Measurements from ENCODE around the gene ITGA2B.

Gene ITGA2B

DNA sequence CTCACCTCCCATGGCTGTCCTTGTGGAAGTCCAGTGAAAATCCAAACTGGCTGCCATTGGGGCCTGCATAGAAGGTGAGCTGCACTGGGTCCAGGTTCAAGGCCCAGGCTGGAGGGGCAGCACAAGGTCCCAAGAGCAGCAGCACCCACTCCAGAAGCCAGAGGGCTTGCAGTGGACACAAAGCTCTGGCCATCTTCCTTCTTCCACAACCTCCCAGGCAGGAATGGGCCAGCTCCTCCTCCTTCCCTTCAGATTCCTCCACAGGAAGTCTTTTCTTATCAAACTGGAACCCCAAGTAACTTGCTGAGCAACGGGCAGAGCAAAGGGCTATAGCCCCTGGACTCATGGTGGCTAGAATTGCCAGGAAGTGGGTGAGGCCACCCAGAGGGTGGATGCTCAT, at the start of gene ITGA2B:
Gene ITGA2B (minus strand): TSS at position 369 of the 400 bp plus-strand sequence. CDS start 176 bp downstream, at position 193.
- H3K36me3 ChIP-seq (ENCODE audit: insufficient read depth, low read length) = no peaks in the 10 kb centered on the region
- H3K4me3 ChIP-seq (ENCODE audit: low read depth, low read length, poor library complexity, severe bottlenecking) = no peak within 1 kb of the TSS
- H2AFZ ChIP-seq (ENCODE audit: low read length) = no peak within 1 kb of the TSS

DNA sequence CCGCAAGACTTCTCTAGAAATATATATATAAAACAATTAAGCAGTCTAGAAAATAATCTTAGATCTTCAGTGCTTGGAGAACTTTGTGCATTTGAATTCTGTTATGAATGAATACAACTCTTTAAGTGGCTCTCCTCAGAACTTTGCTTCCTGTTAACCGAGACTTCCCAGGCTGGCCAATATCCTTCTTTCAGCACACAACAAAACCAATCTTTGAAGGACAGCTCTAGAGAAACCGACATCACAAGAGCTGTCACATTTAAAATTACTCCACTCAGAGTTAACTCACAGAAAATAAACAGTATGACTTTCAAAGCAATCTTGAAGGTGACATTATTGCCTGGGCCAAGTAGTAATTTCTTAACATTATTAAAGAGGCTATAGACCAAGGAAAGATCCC, 49.7 kb upstream of the ITGA2B start:
- peaks cover 6% of the 10 kb centered on the region; the same call in 1 of the 2 replicates for H3K79me2 ChIP-seq (ENCODE audit: insufficient read depth, low read length)
- H2AFZ ChIP-seq (ENCODE audit: low read length) = no peak overlapping the region
- H3K9ac ChIP-seq (ENCODE audit: low read length) = no peak overlapping the region
- peaks cover 10% of the 10 kb centered on the region for H3K4me1 ChIP-seq (ENCODE audit: insufficient read depth, low read length, severe bottlenecking)
- no peaks in the 10 kb centered on the region for H3K27me3 ChIP-seq (ENCODE audit: insufficient read depth, low read length)
- H4K20me1 ChIP-seq (ENCODE audit: insufficient read depth, low read length) = 0 out of 2 replicates have a peak, but pooled peaks cover 2% of the 10 kb centered on the region
- TF ChIP-seq, protein P1, sequence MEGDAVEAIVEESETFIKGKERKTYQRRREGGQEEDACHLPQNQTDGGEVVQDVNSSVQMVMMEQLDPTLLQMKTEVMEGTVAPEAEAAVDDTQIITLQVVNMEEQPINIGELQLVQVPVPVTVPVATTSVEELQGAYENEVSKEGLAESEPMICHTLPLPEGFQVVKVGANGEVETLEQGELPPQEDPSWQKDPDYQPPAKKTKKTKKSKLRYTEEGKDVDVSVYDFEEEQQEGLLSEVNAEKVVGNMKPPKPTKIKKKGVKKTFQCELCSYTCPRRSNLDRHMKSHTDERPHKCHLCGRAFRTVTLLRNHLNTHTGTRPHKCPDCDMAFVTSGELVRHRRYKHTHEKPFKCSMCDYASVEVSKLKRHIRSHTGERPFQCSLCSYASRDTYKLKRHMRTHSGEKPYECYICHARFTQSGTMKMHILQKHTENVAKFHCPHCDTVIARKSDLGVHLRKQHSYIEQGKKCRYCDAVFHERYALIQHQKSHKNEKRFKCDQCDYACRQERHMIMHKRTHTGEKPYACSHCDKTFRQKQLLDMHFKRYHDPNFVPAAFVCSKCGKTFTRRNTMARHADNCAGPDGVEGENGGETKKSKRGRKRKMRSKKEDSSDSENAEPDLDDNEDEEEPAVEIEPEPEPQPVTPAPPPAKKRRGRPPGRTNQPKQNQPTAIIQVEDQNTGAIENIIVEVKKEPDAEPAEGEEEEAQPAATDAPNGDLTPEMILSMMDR (IDR thresholded peaks at IDR 0.05; ENCODE audit: low read length) = no peak
- TF ChIP-seq EZH2 (IDR thresholded peaks at IDR 0.05; ENCODE audit: borderline replicate concordance, low read length) = no peak
- no peak overlapping the region for H3K27ac ChIP-seq (ENCODE audit: low read depth, low read length, poor library complexity, severe bottlenecking)
- no peaks in the 10 kb centered on the region for H3K9me3 ChIP-seq (ENCODE audit: low read length)
- no peaks in the 10 kb centered on the region for H3K9me2 ChIP-seq (ENCODE audit: low read depth, low read length)
- no peak overlapping the region for H3K4me3 ChIP-seq (ENCODE audit: low read depth, low read length, poor library complexity, severe bottlenecking)
- no peaks in the 10 kb centered on the region for H3F3A ChIP-seq (ENCODE audit: insufficient read depth, low read length)
- H3K4me2 ChIP-seq (ENCODE audit: low read length) = no peak overlapping the region
- peaks cover 22% of the 10 kb centered on the region; the same call in 1 of the 2 replicates for H3K36me3 ChIP-seq (ENCODE audit: insufficient read depth, low read length)

More for the DNA sequence above, at the start of gene ITGA2B:
- no peak for TF ChIP-seq EZH2 (IDR thresholded peaks at IDR 0.05; ENCODE audit: borderline replicate concordance, low read length)
- TF ChIP-seq, protein P1 (IDR thresholded peaks at IDR 0.05; ENCODE audit: low read length) = no peak
- no peak within 1 kb of the TSS for H3K27ac ChIP-seq (ENCODE audit: low read depth, low read length, poor library complexity, severe bottlenecking)
- H3K4me2 ChIP-seq (ENCODE audit: low read length) = no peak within 1 kb of the TSS
- no peaks in the 10 kb centered on the region for H3K9me2 ChIP-seq (ENCODE audit: low read depth, low read length)
- H4K20me1 ChIP-seq (ENCODE audit: insufficient read depth, low read length) = no peaks in the 10 kb centered on the region
- H3K9me3 ChIP-seq (ENCODE audit: low read length) = no peaks in the 10 kb centered on the region
- H3K79me2 ChIP-seq (ENCODE audit: insufficient read depth, low read length) = no peaks in the 10 kb centered on the region
- H3K27me3 ChIP-seq (ENCODE audit: insufficient read depth, low read length) = no peaks in the 10 kb centered on the region
- no peak within 1 kb of the TSS for H3K9ac ChIP-seq (ENCODE audit: low read length)
- H3K4me1 ChIP-seq (ENCODE audit: insufficient read depth, low read length, severe bottlenecking) = peaks cover 8% of the 10 kb centered on the region
- H3F3A ChIP-seq (ENCODE audit: insufficient read depth, low read length) = no peaks in the 10 kb centered on the region

DNA sequence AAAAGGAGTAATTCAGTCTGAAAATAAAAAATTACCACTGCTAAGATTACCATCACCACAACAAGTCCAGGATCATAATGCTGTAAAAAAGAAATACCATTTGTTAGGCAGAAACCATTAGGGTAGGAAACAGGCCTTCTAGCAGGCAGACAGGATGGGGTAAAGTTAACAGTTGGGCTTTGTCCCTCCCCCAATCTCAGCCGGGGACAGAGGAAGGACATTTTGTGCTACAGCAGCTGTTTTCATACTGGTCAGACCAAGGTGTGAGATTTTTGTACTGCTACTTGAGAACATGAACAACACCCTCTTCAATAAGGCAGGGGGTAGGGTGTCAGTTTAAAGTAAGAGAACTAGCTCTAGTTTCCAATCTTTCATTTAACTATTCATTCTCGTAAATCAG, 49.2 kb upstream of the ITGA2B start:
- H3K9me3 ChIP-seq (ENCODE audit: low read length) = no peaks in the 10 kb centered on the region
- H3K27ac ChIP-seq (ENCODE audit: low read depth, low read length, poor library complexity, severe bottlenecking) = no peak overlapping the region
- H3K36me3 ChIP-seq (ENCODE audit: insufficient read depth, low read length) = peaks cover 24% of the 10 kb centered on the region; the same call in 1 of the 2 replicates
- H3K9ac ChIP-seq (ENCODE audit: low read length) = no peak overlapping the region
- H4K20me1 ChIP-seq (ENCODE audit: insufficient read depth, low read length) = 0 out of 2 replicates have a peak, but pooled peaks cover 2% of the 10 kb centered on the region
- no peak for TF ChIP-seq EZH2 (IDR thresholded peaks at IDR 0.05; ENCODE audit: borderline replicate concordance, low read length)
- TF ChIP-seq, protein P1 (IDR thresholded peaks at IDR 0.05; ENCODE audit: low read length) = no peak
- H3K4me3 ChIP-seq (ENCODE audit: low read depth, low read length, poor library complexity, severe bottlenecking) = no peak overlapping the region
- H3K4me1 ChIP-seq (ENCODE audit: insufficient read depth, low read length, severe bottlenecking) = peaks cover 10% of the 10 kb centered on the region
- H3K27me3 ChIP-seq (ENCODE audit: insufficient read depth, low read length) = no peaks in the 10 kb centered on the region
- H3K9me2 ChIP-seq (ENCODE audit: low read depth, low read length) = no peaks in the 10 kb centered on the region
- H2AFZ ChIP-seq (ENCODE audit: low read length) = no peak overlapping the region
- peaks cover 4% of the 10 kb centered on the region; the same call in 1 of the 2 replicates for H3K79me2 ChIP-seq (ENCODE audit: insufficient read depth, low read length)
- H3K4me2 ChIP-seq (ENCODE audit: low read length) = no peak overlapping the region
- H3F3A ChIP-seq (ENCODE audit: insufficient read depth, low read length) = no peaks in the 10 kb centered on the region
